Esophagus (tissue), 2 donors: Measurements from ENCODE around the gene AP2S1. TPM values are rescaled to one million over a fixed set of nuclear protein-coding genes. Genes with fewer than 3 reads are reported as not detected.

Experiments used
- H3K27ac ChIP-seq, 2 donors: one replicate each; pipeline ENCODE4 v1.5.1; 2013; ENCODE audit warnings: low read depth in 2 of 2, mild to moderate bottlenecking in 2 of 2, inconsistent platforms in 1 of 2, low read length in 1 of 2, moderate library complexity in 1 of 2
- H3K27me3 ChIP-seq, 2 donors: one replicate each; pipeline ENCODE4 v1.6.1; 2013; ENCODE audit warnings: low read length in 2 of 2, control low read depth in 1 of 2, mild to moderate bottlenecking in 1 of 2; ENCODE audit not compliant: insufficient read depth in 2 of 2, control insufficient read depth in 1 of 2
- H3K36me3 ChIP-seq, 2 donors: one replicate each; pipeline ENCODE4 v1.6.1; 2013; ENCODE audit warnings: low read length in 1 of 2; ENCODE audit not compliant: control insufficient read depth in 2 of 2, insufficient read depth in 2 of 2
- H3K4me1 ChIP-seq, 2 donors: one replicate each; pipeline ENCODE4 v1.6.1; 2013; ENCODE audit warnings: low read length in 1 of 2; ENCODE audit not compliant: control insufficient read depth in 2 of 2, insufficient read depth in 2 of 2
- H3K4me3 ChIP-seq, 2 donors: one replicate each; pipeline ENCODE4 v1.5.1; 2013; ENCODE audit warnings: low read length in 2 of 2, mild to moderate bottlenecking in 2 of 2, low read depth in 1 of 2, moderate library complexity in 1 of 2
- H3K9me3 ChIP-seq, 2 donors: one replicate each; pipeline ENCODE4 v1.6.1; 2013; ENCODE audit warnings: mild to moderate bottlenecking in 2 of 2, low read depth in 1 of 2, low read length in 1 of 2, moderate library complexity in 1 of 2; ENCODE audit not compliant: control insufficient read depth in 2 of 2, insufficient read depth in 1 of 2
- WGBS, 2 donors: extraction: QIAGEN DNeasy Blood & Tissue Kit; methylation state at CpG; one replicate each; pipeline ENCODE4 v1.1.7; 2013; 5-methylcytosine and 5-hydroxymethylcytosine counted together
- polyA plus RNA-seq, 2 donors: library from polyadenylated mRNA; stranded (reverse); fragments of 200-250 nt; gene quantifications; one replicate each; pipeline ENCODE4 v1.2.3, GENCODE V29; 2013
- donor health status: healthy with polysubstance abuse.
- donor health status: Bipolar disorder and iron deficiency.

AP2S1 gene
- polyA plus RNA-seq, 2 donors, result 71.2 to 157 TPM

- 88 to 90% methylated on average over 8 of the region's 8 CpGs for WGBS, 2 donors
- H3K27me3 ChIP-seq, result no peaks in the 10 kb centered on the region
- H3K9me3 ChIP-seq, result no peaks in the 10 kb centered on the region
- no peaks in the 10 kb centered on the region for H3K36me3 ChIP-seq
- no peak overlapping the region for H3K4me3 ChIP-seq
- peaks cover 3 to 14% of the 10 kb centered on the region in 2 donors for H3K4me1 ChIP-seq
- H3K27ac ChIP-seq, result peak overlapping the region in 1 of 2 donors; percentile 5
Measured at GRCh38 chr19:46789371-46789770, 61.3 kb downstream of the AP2S1 start.

- peaks cover 0 to 3% of the 10 kb centered on the region in 2 donors for H3K36me3 ChIP-seq
- no peak overlapping the region for H3K4me3 ChIP-seq
- H3K27ac ChIP-seq, result peak overlapping the region in 1 of 2 donors; percentile 5
- peaks cover 3 to 18% of the 10 kb centered on the region in 2 donors for H3K4me1 ChIP-seq
- H3K9me3 ChIP-seq, result no peaks in the 10 kb centered on the region
- 58 to 64% methylated on average over 9 of the region's 9 CpGs for WGBS, 2 donors
- no peaks in the 10 kb centered on the region for H3K27me3 ChIP-seq
Measured at GRCh38 chr19:46788968-46789338, 61.7 kb downstream of the AP2S1 start.

- Histone ChIP-seq H3K27me3 (no peaks in the 10 kb centered on the region), H3K9me3 (no peaks in the 10 kb centered on the region), H3K4me3 (peak within 1 kb of the TSS; percentile 73 to 87), H3K36me3 (peaks cover 0 to 5% of the 10 kb centered on the region in 2 donors), H3K4me1 (peaks cover 3 to 22% of the 10 kb centered on the region in 2 donors), H3K27ac (peak within 1 kb of the TSS; percentile 95 to 97)
- 1% methylated on average over 35 to 46 of the region's 46 CpGs for WGBS, 2 donors
Measured at GRCh38 chr19:46788262-46788967, 62.2 kb downstream of the AP2S1 start, which contains the start of gene SLC1A5. Gene SLC1A5, minus strand, starts transcription at chr19:46788594. Its CDS starts 629 bp downstream, at chr19:46787965.

Other genes starting within 250 kb of the AP2S1 start
- gene CALM3, start 249.5 kb downstream of the AP2S1 start, polyA plus RNA-seq, result 10 to 100 TPM; 87.0 to 90.8 TPM
- gene PTGIR, start 225.8 kb downstream of the AP2S1 start, polyA plus RNA-seq, result under 1 TPM; 0.47 to 0.86 TPM
- gene GNG8, start 214.6 kb downstream of the AP2S1 start, polyA plus RNA-seq, result not detected
- 1 to 10 TPM; 1.1 to 3.2 TPM for gene DACT3, start 189.7 kb downstream of the AP2S1 start, polyA plus RNA-seq
- gene PRKD2, start 133.7 kb downstream of the AP2S1 start, polyA plus RNA-seq, result 10 to 100 TPM; 30.1 to 34.7 TPM
- gene FKRP, start 104.8 kb downstream of the AP2S1 start, polyA plus RNA-seq, result 10 to 100 TPM in 1 of 2 donors, 1 to 10 TPM in 1; 7.1 to 10.1 TPM
- 10 to 100 TPM; 53.2 to 55.6 TPM for gene STRN4, start 104.4 kb downstream of the AP2S1 start, polyA plus RNA-seq
- gene SLC1A5, start 62.3 kb downstream of the AP2S1 start, polyA plus RNA-seq, result 10 to 100 TPM; 40.3 to 84.4 TPM
- gene ARHGAP35, start 10.2 kb upstream of the AP2S1 start, polyA plus RNA-seq, result 10 to 100 TPM in 1 of 2 donors, 1 to 10 TPM in 1; 9.6 to 15.2 TPM
- 1 to 10 TPM in 1 of 2 donors, under 1 TPM in 1; 0.56 to 1.2 TPM for gene NPAS1, start 169.0 kb upstream of the AP2S1 start, polyA plus RNA-seq
- gene TMEM160, start 197.8 kb upstream of the AP2S1 start, polyA plus RNA-seq, result 10 to 100 TPM in 1 of 2 donors, 1 to 10 TPM in 1; 6.1 to 58.0 TPM